HepG2 (cell line): ENCODE measurements around the gene RDH12. TPM values are rescaled to one million over a fixed set of nuclear protein-coding genes. Genes with fewer than 3 reads are reported as not detected.

Experiments used
- AGO1 ChIP-seq: fragments of 200-400 bp; formaldehyde crosslinking; IDR thresholded peaks from 2 replicates; pipeline ENCODE4 v1.6.1; 2017; ENCODE audit warnings: mild to moderate bottlenecking, low read depth, low read length, moderate library complexity; ENCODE audit not compliant: poor library complexity, severe bottlenecking
- CBX1 ChIP-seq: IDR thresholded peaks from one replicate; pipeline ENCODE4 v1.6.1; 2016; ENCODE audit warnings: antibody characterized with exemption, low read depth
- DNMT3B ChIP-seq: conservative IDR thresholded peaks from 2 replicates; pipeline ENCODE4 v1.6.1; 2016; ENCODE audit warnings: missing biosample characterization, control low read depth
- ELF3 ChIP-seq: IDR thresholded peaks from 2 replicates; pipeline ENCODE4 v1.6.1; 2016; ENCODE audit warnings: missing genetic modification reagents, missing compliant biosample characterization
- HCFC1 ChIP-seq: fragments of 150-350 bp; IDR thresholded peaks from 2 replicates; pipeline ENCODE4 v1.6.1; 2014; ENCODE audit warnings: low read depth, low read length
- ISL2 ChIP-seq: sonication (generic); formaldehyde crosslinking; IDR thresholded peaks from 2 replicates; pipeline ENCODE4 v1.5.0; 2020; ENCODE audit warnings: missing genetic modification reagents
- MAFK ChIP-seq, 2 experiments: IDR thresholded peaks in 1 of 2; conservative IDR thresholded peaks in 1 of 2; 2 replicates each; pipeline ENCODE4 v1.6.1; 2011; ENCODE audit warnings: improper control_type of control experiment in 2 of 2, low read length in 2 of 2
- MIXL1 ChIP-seq: IDR thresholded peaks from 2 replicates; pipeline ENCODE4 v1.6.1; 2016
- NR3C1 ChIP-seq: sonication (generic); formaldehyde crosslinking; IDR thresholded peaks from 2 replicates; pipeline ENCODE4 v1.4.0; 2020; ENCODE audit warnings: missing genetic modification reagents
- RBAK ChIP-seq: sonication (generic); formaldehyde crosslinking; IDR thresholded peaks from 2 replicates; pipeline ENCODE4 v1.5.1; 2020; ENCODE audit warnings: mild to moderate bottlenecking, missing genetic modification reagents
- RFXANK ChIP-seq: IDR thresholded peaks from 2 replicates; pipeline ENCODE4 v1.6.1; 2016
- RXRB ChIP-seq: IDR thresholded peaks from 2 replicates; pipeline ENCODE4 v1.6.1; 2016; ENCODE audit warnings: borderline replicate concordance, missing genetic modification reagents, missing compliant biosample characterization
- TAF1 ChIP-seq: sonication (generic); formaldehyde crosslinking; IDR thresholded peaks from 2 replicates; pipeline ENCODE4 v1.4.0; 2020; ENCODE audit warnings: missing genetic modification reagents
- TBX2 ChIP-seq: sonication (generic); formaldehyde crosslinking; IDR thresholded peaks from 2 replicates; pipeline ENCODE4 v1.5.0; 2020; ENCODE audit warnings: missing genetic modification reagents, mild to moderate bottlenecking, borderline replicate concordance
- TOE1 ChIP-seq: sonication (generic); formaldehyde crosslinking; IDR thresholded peaks from 2 replicates; pipeline ENCODE4 v1.4.0; 2020; ENCODE audit warnings: mild to moderate bottlenecking, missing genetic modification reagents
- ZBTB34 ChIP-seq: sonication (generic); formaldehyde crosslinking; IDR thresholded peaks from 2 replicates; pipeline ENCODE4 v1.8.0; 2022; ENCODE audit warnings: mild to moderate bottlenecking, missing genetic modification reagents
- ZNF121 ChIP-seq: sonication (generic); formaldehyde crosslinking; IDR thresholded peaks from 2 replicates; pipeline ENCODE4 v1.5.0; 2020; ENCODE audit warnings: mild to moderate bottlenecking, missing genetic modification reagents
- ZNF275 ChIP-seq: sonication (generic); formaldehyde crosslinking; IDR thresholded peaks from 2 replicates; pipeline ENCODE4 v1.8.0; 2022; ENCODE audit warnings: missing genetic modification reagents, mild to moderate bottlenecking, inconsistent platforms, borderline replicate concordance
- ZNF30 ChIP-seq: sonication (generic); formaldehyde crosslinking; IDR thresholded peaks from 2 replicates; pipeline ENCODE4 v1.5.0; 2020; ENCODE audit warnings: mild to moderate bottlenecking, missing genetic modification reagents
- ZNF329 ChIP-seq: sonication (generic); formaldehyde crosslinking; IDR thresholded peaks from 2 replicates; pipeline ENCODE4 v1.9.0; 2021; ENCODE audit warnings: low read depth, mild to moderate bottlenecking, missing genetic modification reagents
- ZNF431 ChIP-seq: sonication (generic); formaldehyde crosslinking; IDR thresholded peaks from 2 replicates; pipeline ENCODE4 v1.9.0; 2022; ENCODE audit warnings: missing genetic modification reagents, low read depth, mild to moderate bottlenecking, borderline replicate concordance
- ZNF546 ChIP-seq: sonication (generic); formaldehyde crosslinking; conservative IDR thresholded peaks from 2 replicates; pipeline ENCODE4 v1.8.1; 2023; ENCODE audit warnings: mild to moderate bottlenecking, missing genetic modification reagents
- ZNF709 ChIP-seq: sonication (generic); formaldehyde crosslinking; IDR thresholded peaks from 2 replicates; pipeline ENCODE4 v1.5.0; 2020; ENCODE audit warnings: mild to moderate bottlenecking, missing genetic modification reagents
- ZNF740 ChIP-seq: sonication (generic); formaldehyde crosslinking; IDR thresholded peaks from 2 replicates; pipeline ENCODE4 v1.4.0; 2020; ENCODE audit warnings: missing genetic modification reagents
- ZSCAN30 ChIP-seq: sonication (generic); formaldehyde crosslinking; IDR thresholded peaks from 2 replicates; pipeline ENCODE4 v1.5.0; 2020; ENCODE audit warnings: mild to moderate bottlenecking, missing genetic modification reagents
- polyA plus RNA-seq, 8 experiments: library from polyadenylated mRNA; depleted of rRNA in 3 of 8; stranded (reverse) in 7 of 8; unstranded in 1 of 8; fragments of >200 nt; fragmentation: Illumina TruSeq in 4 of 8; extraction: Trizol in 4 of 8; gene quantifications; 2 replicates each; pipeline versions ENCODE4 v1.2.1 to v1.2.3, GENCODE V29; 2011 to 2016; ENCODE audit warnings: low read depth in 4 of 8, missing spikeins in 1 of 8, mixed read lengths in 1 of 8; ENCODE audit not compliant: insufficient read depth in 1 of 8
- total RNA-seq, 5 experiments: library from RNA; depleted of rRNA; stranded (reverse); fragments of >200 nt; fragmentation: Illumina TruSeq; extraction: Trizol; gene quantifications; 2 replicates each; pipeline ENCODE4 v1.2.3, GENCODE V29; 2016; ENCODE audit warnings: low read depth in 1 of 5
- TF ChIP-seq, protein P1 (sequence below): sonication (generic); formaldehyde crosslinking; IDR thresholded peaks from 2 replicates; pipeline ENCODE4 v1.4.0; 2020; ENCODE audit warnings: missing genetic modification reagents, mild to moderate bottlenecking, borderline replicate concordance
- TF ChIP-seq, protein P2 (sequence below): fragments of 450-650 bp; IDR thresholded peaks from 2 replicates; pipeline ENCODE4 v1.6.1; 2016

The RDH12 gene
- total and polyA plus RNA-seq, 2 of the 13 experiments (the other 11 are each of a cell fraction or from before 2014, with no cell fraction given) = 1.6 to 2.1 TPM

DNA sequence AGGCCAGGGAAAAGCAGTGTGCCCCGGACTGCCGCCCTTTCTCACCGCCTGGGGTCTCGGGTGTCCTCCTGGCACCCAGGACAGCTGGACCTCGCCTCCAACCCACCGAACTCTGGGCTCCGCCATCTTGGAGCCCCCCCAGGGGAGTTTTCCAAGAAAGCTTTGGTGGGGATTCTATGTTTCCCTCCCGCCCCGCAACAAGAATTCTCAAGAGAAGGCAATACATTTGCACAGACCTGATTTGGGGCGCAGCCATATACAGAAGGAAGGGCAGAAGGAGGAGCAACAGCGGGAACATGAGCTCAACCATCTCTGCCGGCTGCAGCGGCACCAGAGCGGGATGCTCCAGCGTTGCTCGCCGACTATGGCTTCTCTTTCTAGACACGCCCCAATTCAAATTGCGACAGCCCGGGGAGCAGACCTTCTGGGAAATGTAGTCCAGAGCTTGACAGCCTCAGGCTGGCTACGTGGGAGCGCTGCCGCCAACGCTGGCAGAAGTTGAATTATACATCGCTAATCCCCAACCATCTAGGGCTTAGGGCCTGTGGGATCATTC, 6.2 kb upstream of the RDH12 start, which contains the start of gene RDH11 (continued):
- TF ChIP-seq ZNF275 (CRISPR knock-in tag) = no peak
- no peak for TF ChIP-seq ZNF30 (CRISPR knock-in tag)
- TF ChIP-seq DNMT3B = no peak
- TF ChIP-seq ZSCAN30 = no peak
- peak; percentile 68 for TF ChIP-seq TAF1
- TF ChIP-seq MAFK (conservative IDR thresholded peaks at IDR 0.05 in 1 of 2, IDR thresholded peaks at IDR 0.05 in 1 of 2; ENCODE audit: low read length in 2 of 2) = no peak
- TF ChIP-seq HCFC1 = peak; percentile 86
- TF ChIP-seq, protein P1, sequence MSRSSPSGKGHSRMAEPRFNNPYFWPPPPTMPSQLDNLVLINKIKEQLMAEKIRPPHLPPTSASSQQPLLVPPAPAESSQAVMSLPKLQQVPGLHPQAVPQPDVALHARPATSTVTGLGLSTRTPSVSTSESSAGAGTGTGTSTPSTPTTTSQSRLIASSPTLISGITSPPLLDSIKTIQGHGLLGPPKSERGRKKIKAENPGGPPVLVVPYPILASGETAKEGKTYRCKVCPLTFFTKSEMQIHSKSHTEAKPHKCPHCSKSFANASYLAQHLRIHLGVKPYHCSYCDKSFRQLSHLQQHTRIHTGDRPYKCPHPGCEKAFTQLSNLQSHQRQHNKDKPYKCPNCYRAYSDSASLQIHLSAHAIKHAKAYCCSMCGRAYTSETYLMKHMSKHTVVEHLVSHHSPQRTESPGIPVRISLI = no peak
- peak; percentile 22; the same call in 1 of the 2 replicates for TF ChIP-seq TBX2 (CRISPR knock-in tag)
- TF ChIP-seq ELF3 (CRISPR knock-in tag) = no peak
- TF ChIP-seq ZNF121 (CRISPR knock-in tag) = no peak
- no peak for TF ChIP-seq ZNF740 (CRISPR knock-in tag)
- no peak for TF ChIP-seq ZNF431 (CRISPR knock-in tag)
- TF ChIP-seq AGO1 = no peak
- TF ChIP-seq ZNF329 = no peak
- TF ChIP-seq CBX1 = peak; percentile 63
- TF ChIP-seq NR3C1 (CRISPR knock-in tag) = no peak
- no peak for TF ChIP-seq TOE1
- no peak for TF ChIP-seq ZNF546
- TF ChIP-seq RXRB (CRISPR knock-in tag) = peak; percentile 53; the same call in 1 of the 2 replicates
- TF ChIP-seq RBAK (CRISPR knock-in tag) = no peak
- no peak for TF ChIP-seq ZBTB34 (CRISPR knock-in tag)
- TF ChIP-seq, protein P2, sequence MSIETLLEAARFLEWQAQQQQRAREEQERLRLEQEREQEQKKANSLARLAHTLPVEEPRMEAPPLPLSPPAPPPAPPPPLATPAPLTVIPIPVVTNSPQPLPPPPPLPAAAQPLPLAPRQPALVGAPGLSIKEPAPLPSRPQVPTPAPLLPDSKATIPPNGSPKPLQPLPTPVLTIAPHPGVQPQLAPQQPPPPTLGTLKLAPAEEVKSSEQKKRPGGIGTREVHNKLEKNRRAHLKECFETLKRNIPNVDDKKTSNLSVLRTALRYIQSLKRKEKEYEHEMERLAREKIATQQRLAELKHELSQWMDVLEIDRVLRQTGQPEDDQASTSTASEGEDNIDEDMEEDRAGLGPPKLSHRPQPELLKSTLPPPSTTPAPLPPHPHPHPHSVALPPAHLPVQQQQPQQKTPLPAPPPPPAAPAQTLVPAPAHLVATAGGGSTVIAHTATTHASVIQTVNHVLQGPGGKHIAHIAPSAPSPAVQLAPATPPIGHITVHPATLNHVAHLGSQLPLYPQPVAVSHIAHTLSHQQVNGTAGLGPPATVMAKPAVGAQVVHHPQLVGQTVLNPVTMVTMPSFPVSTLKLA = no peak
- TF ChIP-seq ZNF709 = 0 out of 2 replicates have a peak, but pooled peaks have one; percentile 9
- TF ChIP-seq ISL2 (CRISPR knock-in tag) = peak; percentile 36; the same call in 1 of the 2 replicates
- TF ChIP-seq MIXL1 (CRISPR knock-in tag) = 0 out of 2 replicates have a peak, but pooled peaks have one; percentile 23
- no peak for TF ChIP-seq RFXANK (CRISPR knock-in tag)
